Measurements from ENCODE around the gene CNTD1.
A peak's percentile ranks its signal among the peaks of the same experiment; 100 is the strongest.
"Not testable (repeated sequence)": the region's sequence is repeated elsewhere in the genome, so short reads cannot be mapped to it uniquely, and the experiment has no call there.

Gene CNTD1, protein sequence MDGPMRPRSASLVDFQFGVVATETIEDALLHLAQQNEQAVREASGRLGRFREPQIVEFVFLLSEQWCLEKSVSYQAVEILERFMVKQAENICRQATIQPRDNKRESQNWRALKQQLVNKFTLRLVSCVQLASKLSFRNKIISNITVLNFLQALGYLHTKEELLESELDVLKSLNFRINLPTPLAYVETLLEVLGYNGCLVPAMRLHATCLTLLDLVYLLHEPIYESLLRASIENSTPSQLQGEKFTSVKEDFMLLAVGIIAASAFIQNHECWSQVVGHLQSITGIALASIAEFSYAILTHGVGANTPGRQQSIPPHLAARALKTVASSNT

DNA sequence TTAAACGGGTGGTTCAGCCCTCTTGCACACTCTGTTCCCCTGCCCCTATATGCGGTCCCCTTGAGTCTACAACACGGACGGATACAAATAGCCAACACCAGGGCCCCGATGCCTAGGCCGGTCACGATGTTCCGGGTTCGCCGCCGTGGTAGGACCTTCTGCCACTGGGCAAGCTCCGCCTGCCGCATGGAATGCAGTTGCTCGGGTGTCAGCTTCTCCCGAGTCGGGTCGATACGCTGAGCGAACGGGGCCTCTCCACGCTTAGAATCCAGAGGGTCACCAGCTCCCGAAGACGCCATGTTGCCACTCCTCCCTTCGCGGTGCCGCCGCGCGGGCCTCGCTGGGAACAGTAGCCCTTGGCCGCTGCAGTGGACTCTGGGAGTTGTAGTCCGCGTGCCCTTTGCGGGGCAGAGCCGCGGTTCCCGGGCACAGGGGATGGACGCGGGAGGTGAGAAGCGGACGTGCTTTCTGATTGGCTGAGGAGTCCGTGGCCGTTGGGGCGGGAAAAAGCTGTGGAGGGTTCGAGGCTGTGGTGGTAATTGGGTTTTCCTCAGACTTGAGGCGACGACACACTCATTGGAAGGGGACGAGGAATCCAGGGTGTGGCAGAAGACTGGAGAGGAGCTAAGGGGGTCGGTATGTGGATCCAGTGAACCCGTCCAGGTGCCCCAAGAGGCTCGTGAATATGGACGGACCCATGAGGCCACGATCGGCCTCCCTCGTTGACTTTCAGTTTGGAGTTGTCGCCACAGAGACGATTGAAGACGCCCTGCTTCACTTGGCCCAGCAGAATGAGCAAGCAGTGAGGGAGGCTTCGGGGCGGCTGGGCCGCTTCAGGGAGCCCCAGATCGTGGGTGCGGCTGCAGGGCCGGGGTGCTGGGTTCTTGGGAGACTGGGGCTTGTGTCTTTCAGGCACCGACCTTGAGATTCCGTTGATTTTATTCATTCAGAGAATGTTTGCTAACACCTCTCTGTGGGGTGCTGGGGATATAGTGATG lies at the start of gene CNTD1, which contains the start of gene COA3:
TSS of gene CNTD1 (plus strand) at position 479 of the 998 bp plus-strand sequence. CDS start at position 686, 207 bp downstream.
TSS of gene COA3 (minus strand) at position 322 of the 998 bp plus-strand sequence. CDS start at position 299, 23 bp downstream.
- DNase-seq: peak; percentile 76

DNA sequence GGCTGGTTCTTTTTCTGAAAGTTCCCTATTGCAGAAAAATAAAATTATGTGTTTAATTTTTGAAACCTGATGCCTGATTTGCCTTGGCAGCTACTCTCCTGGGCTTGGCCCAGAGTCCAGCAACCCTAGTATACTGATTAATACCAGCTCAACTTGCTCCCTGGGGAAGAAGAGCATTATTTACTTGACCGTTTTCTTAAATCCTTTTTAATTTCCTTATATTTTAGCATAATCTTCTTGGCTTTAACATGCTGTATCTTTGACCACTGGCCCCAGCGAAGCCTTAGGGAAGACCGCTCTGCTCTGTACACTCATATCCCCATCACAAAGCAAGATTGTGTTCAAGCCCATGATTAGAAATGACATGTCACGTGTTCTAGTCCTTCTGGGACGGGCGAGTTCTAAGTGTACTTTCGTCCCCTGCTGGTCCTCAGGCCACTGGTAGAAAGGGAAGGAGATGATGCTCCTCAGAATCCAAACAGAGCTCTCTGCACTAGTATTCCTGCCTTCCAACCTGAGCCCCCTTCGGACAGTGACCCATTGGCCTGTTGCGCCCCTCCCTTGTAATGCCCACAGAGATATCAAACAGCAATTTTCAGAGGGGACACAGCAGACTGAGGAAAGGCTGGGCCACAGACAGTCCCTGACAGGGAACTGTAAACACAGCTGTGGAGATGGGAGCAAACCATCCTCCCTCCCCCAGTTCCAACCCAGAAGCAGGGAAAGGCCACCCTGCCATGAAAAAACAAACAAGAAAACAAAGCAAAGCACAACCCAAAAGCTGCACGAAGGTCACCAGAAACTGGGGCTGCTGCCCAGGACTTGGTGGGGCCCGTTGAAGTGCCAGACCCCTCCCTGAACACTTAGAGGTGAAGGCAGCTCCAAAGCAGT lies 49.5 kb upstream of the CNTD1 start:
- DNase-seq: no peak

DNA sequence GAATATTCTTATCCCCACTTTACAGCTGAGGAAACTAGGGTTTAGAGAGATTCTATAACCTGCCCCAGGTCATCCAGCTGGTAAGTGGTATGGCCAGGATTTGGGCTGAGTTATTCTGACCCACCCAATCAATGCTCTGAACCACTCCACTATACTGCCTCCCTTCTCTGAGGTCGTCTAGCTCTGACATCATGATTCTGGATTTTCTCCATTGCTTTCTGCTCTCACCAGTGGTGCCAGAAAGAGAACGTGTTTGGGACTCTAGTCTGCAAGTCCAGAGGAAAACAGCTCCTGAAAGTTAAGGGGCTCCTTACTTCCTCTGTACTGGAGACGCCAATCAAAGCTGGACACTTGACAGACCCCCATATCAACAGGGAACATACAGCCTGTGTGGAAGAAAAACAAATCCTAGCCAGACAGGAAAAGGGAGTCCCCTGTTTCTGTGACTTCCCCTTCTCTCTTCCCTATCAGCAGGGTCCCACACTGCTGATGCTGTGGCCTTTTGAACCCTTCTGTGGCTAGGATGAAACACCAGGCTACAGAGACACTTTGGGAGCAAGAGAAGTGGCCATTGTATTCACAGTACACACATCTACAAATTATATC lies 47.8 kb upstream of the CNTD1 start:
- no peak for DNase-seq

DNA sequence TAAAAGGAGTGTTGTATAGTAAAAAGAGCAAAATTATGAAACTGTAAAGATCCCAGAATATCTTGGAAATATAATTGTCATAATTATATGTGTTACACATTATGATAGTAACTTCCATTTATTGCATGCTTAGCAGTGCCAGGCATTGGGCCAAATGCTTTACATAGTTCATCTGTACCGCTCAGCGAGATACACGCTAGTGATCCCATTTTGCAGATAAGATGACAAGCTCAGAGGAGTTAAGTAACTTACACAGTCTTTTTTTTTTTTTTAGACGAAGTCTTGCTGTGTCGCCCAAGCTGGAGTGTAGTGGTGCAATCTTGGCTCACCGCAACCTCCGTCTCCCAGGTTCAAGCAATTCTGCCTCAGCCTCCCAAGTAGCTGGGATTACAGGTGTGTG lies 47.0 kb upstream of the CNTD1 start:
- no peak for DNase-seq

DNA sequence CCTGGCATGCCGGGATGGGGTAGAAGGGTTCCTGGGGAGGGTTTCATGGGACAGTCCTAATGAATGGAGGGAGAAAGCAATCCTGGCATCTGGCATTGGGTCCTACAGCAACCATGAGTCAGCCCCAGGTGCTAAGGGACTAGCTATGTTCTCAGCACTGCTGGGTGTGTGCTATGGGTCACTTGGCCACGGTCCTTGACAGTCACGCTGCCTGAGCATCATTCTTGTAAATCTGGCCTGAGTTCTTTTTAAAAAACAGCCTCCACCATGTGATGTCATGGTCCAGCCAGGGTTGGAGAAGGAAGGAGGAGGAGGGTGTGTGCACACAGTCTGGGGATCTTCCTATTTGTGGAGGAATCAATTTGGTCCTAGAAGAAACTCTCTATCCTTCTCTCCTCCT lies 43.9 kb upstream of the CNTD1 start:
- DNase-seq: no peak

DNA sequence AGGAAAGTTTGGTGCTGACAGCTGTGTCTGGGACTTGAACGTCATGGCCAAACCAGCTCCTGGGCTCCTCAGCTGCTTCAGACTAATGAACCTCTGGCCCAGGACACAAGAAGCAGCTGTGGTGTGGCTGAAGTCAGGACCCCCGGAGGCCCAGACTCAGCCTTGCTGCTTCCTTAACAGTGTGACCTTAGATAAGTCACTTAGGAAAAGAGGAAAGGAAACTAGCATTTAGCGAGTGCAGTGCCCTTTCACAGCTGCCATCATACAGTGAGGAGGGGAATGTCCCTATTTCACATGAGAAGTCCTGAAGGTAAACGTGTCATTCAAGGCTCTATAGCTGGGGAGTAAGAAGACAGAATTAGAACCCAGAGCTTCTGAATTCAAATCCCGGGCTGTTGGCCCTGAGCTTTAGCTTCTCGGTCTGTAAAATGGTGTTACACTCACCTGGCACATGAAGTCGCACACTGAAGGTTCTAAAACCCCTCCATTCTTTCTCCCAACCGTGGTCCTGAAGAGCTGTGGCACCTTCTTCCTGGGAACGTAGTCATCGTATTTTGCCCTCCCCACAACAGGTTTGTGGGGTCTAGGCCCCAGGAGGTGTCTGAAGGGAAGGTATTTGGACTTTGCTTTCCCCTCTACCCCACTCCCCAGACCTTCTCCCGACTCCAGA lies 38.5 kb upstream of the CNTD1 start:
- DNase-seq: no peak

DNA sequence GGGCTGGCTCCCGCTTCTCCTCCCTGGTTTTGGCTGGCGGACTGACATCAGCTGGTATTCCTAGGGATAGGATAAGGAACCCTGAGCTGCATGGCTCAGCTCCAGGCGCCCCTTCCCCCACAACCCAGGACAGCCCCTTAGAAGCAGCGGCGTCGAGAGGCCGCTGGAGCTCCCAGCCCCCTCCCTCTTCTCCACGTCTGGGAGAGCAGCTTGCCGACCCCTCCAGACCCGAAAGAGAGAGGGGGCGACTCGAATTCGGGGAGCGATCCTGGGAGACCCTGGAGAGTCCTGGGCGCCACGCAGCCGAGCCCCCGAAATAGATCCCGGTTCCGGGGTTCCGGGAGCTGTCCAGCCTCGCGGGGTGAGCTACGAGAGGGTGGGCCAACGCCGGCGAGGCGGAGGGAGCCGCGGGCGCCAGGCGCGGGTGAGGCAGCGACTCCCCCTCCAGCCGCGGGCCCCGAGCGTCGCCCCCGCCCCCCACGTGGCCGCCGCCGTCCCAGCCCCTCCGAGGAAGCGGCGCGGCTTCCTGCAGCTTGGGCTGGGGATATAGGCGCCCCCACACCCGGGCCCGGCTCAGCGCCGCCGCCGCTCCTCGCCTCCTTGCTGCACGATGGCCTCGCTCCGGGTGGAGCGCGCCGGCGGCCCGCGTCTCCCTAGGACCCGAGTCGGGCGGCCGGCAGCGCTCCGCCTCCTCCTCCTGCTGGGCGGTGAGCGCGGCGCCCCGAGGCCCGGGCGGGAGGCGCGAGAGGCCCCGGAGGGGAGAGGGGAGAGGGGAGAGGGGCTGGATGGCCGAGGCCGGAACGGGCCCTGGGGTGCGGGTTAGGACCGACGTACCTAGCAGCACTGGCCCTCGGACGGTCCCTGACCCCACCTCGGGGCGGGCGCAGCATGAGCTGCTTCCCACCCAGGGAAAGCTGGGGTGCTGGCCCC lies 37.7 kb upstream of the CNTD1 start, which contains the start of gene RAMP2:
TSS of gene RAMP2 (plus strand) at position 576 of the 930 bp plus-strand sequence. CDS start at position 611, 35 bp downstream.
- DNase-seq: no peak

DNA sequence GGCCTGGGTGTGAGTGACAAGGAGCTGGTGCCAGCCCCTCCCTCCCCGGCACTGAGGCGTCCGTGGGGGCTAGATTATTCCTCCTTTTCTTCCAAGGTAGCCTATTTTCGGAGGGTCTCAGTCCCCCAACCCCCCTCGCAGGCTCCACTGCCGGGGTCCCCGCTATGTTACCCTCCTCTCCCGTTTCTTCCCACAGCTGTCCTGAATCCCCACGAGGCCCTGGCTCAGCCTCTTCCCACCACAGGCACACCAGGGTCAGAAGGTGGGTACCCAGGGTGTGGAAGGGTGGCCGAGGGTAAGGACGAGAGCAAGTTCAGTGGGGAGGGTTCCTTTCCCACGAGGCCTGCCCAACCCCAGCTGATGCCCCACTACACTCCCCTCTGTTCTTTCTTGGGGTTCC lies 37.0 kb upstream of the CNTD1 start:
- DNase-seq: no peak

DNA sequence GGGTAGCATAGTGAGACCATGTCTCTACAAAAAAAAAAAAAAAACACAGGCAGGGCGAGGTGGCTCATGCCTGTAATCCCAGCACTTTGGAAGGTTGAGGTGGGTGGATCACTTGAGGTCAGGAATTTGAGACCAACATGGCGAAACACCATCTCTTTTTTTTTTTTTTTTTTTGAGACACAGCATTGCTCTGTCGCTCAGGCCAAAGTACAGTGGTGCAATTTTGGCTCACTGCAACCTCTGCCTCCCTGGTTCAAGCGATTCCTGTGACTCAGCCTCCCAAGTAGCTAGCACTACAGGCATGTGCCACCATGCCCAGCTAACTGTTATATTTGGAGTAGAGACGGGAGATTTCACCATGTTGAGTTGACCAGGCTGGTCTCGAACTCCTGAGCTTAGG lies 32.5 kb upstream of the CNTD1 start:
- DNase-seq: no peak

DNA sequence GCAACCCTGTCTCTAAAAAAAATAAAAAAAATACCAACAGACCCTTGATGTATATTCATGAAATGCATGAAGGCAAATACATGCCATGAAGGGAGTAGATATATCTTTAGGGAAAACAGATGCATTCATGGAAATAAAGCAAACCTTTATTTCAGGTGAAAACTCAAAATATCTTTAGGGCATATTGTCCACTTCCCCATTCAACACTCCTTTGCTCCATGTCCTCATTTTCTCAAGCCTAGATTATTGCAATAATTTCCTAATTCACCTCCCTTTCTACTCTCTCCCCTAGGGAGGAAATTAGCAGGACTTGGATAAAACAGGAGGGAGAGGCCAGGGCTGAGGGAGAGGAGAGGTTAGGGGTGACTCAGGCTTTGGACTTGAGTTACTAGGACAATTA lies 31.1 kb upstream of the CNTD1 start:
- DNase-seq: no peak

DNA sequence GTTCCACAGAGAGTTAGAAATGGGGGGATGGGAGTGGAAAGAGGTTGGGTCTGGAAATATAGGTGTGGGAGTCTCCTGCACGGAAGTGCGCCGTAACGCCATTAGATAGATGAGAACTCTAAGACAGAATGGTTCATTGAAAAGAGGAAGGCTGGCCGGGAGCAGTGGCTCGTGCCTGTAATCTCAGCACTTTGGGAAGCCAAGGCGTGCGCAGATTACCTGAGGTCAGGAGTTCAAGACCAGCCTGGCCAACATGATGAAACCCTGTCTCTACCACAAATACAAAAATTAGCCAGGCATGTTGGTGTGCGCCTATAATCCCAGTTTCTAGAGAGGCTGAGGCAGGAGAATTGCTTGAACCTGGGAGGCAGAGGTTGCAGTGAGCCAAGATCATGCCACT lies 30.7 kb upstream of the CNTD1 start:
- DNase-seq: not testable (repeated sequence)

DNA sequence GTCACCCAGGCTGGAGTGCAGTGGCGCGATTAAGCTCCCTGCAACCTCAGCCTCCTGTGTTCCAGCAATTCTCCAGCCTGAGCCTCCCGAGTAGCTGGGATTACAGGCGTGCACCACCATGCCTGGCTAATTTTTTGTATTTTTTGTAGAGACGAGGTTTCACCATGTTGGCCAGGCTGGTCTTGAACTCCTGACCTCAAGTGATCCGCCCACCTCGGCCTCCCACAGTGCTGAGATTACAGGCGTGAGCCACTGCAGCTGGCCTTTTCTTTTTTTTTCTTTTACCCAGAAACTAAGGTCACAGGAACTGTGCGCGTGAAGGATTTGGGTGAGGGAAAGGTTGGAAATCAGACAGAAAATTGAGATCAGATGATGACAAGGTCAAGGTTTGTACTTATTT lies 28.7 kb upstream of the CNTD1 start:
- DNase-seq: not testable (repeated sequence)

DNA sequence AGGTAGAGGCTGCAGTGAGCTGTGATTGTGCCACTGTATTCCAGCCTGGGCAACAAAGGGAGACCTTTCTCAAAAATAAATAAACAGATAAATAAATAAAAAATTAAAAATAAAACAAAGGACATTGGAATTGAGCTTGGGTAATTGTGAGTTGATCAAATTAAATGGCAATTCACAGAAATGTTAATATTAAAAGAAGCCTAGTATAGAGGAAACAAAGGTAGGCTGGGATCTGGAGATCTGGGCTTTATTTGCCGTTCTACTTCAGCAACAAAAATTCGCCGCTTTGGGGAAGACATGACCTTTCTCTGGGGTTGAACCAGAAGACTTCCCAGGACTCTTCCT lies 25.7 kb upstream of the CNTD1 start:
- DNase-seq: no peak

DNA sequence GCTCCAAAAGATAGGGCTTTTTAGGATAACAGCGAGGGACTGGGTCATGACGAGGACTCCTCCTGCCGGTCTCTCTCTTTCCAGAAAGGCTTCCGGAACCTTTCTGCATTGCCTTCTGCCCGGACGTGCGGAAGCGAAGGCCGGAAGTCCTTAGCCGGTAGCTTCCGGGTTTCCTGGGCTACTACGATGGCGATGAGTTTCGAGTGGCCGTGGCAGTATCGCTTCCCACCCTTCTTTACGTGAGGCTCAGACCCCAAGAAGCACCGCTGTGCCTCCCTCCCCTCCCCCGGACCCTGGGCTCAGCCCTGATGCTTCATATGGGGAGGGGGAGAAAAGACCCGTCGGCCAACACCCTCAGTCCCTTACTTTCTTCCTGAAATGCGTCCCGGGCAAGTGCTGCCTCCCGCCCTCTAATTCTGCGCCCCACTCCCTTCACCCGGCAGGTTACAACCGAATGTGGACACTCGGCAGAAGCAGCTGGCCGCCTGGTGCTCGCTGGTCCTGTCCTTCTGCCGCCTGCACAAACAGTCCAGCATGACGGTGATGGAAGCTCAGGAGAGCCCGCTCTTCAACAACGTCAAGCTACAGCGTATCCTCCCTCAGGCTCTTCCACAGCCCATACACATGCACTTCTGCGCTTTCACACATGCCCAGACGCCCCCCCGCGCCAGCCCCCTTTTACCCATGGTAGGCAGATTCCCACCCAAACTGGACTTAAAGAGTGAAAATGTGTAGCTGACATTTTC lies 25.2 kb upstream of the CNTD1 start, which contains the start of gene VPS25:
TSS of gene VPS25 (plus strand) at position 160 of the 746 bp plus-strand sequence. CDS start at position 187, 27 bp downstream.
- DNase-seq: peak; percentile 55

DNA sequence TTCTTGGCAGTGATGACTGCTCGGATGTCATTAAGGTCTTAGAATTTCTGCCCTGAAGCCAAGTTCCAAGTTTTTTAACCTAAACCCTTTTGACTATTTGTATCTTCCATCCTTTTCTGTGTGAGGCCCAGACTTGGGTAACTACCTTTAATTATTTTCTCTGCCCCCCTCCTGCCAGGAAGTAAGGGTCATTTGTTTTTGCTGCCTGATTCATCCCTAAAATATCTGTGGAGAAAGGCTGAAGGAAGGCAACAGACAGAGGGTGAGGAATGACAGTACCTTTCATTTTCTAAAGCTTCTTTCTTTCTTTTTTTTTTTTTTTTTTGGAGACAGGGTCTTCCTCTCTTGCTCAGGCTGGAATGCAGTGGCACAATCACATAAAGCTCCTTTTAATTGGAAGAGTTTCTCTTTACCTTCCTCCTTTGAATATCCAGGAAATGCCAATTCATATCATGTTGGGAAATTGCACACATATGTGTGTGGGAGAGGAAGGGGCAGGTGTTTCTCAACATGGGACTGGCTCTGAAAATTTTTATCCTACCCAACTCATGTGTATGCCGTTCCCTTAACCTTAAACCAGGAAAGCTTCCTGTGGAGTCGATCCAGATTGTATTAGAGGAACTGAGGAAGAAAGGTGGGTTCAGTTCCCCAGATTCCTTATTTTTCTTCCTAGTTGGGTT lies 24.5 kb upstream of the CNTD1 start:
- DNase-seq: no peak

DNA sequence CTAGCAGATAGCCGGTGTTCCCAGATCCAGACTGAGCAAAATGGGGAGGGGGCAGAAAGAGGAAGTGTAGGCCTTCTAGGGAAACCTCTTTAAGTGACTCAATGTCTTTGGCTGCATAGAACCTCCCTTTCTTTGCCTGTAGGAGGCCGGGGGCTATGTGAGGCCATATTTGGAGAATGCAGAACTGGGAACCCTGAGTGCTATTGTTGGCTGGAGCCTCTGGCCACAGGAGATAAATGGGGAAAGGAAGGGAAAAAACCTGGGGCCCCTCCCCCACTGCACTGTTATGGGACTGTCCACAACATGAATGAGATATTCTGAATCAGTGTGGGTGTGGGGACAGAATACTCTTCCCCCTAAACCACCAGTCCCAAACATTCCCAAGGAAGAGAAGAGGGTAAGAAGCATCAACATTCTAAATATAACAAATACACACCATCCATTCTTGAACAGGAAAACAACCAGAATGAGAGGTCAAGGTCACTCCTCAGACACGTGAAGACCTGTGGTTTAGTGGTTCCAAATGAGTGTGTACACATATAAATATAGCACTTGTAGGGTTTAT lies 23.0 kb upstream of the CNTD1 start:
- DNase-seq: no peak

DNA sequence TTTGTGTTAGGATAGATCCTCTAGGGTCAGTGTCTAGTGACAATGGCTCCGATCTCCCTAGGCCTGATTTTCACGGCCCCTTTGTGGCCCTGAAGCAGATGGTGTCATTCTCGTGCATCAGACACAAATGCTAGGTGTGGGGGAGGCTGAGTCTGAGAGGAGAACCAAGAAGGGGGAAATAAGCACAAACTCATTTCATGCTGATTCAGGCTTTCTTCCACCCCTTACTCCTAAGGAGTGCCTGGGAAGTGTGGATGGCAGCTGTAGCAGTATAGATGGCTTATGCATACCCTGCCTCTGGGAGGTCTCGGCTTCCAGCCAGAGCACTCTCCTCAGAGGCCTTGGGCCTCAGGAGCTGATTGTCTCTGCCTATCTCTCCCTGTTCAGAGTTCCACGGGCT lies 20.1 kb upstream of the CNTD1 start:
- no peak for DNase-seq

DNA sequence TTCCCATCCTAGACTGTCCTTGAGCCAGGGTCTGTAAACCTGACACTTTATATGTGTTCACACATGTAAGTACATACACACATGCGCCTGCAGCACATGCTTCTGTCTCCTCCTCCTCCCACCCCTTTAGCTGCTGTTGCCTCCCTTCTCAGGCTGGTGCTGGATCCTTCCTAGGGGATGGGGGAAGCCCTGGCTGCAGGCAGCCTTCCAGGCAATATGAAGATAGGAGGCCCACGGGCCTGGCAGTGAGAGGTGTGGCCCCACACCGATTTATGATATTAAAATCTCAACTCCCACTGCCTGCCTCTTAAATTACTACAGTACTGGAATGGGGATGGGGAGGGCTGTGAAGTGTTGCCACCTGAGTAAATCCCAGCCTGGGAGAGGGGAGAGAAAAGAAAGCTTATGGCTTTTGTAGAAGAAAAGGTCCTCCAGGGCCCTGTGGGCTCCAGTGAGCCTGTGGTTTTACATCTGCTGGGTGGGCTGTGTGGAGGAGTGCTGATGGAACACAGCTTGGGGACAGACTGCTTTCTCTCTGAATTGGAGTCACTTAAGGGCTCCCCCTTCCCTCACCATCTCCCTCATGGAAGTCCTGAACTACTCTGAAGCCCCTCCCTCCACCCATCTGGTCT lies 19.2 kb upstream of the CNTD1 start:
- DNase-seq: no peak

Measured in DMS 273 treated with DMSO at 0.1 percent for 48 hours (cell line).